GM23338 (cell line): ENCODE data around the gene IL10. TPM values are rescaled to one million over a fixed set of nuclear protein-coding genes. Genes with fewer than 3 reads are reported as not detected.

Source experiments
- ATAC-seq: fragments of 200-7000 bp; cut with Tn5 transposase; 3 replicates; pipeline ENCODE4 v1.9.1; 2020
- DNase-seq: peaks from one replicate; pipeline ENCODE4 v3.0.0-alpha.2; 2015; ENCODE audit warnings: low spot score
- H2AFZ ChIP-seq: fragments of 200-600 bp; sonication (generic); 2 replicates; pipeline ENCODE4 v1.8.0; 2016; ENCODE audit warnings: antibody characterized with exemption, mild to moderate bottlenecking, moderate library complexity
- H3F3A ChIP-seq: fragments of 200-600 bp; sonication (generic); replicated peaks from 2 replicates; pipeline ENCODE4 v1.8.0; 2017; ENCODE audit warnings: antibody characterized with exemption, mixed run types, low read depth
- H3K27ac ChIP-seq: fragments of 200-600 bp; sonication (generic); 2 replicates; pipeline ENCODE4 v1.6.1; 2016; ENCODE audit warnings: low read depth
- H3K27me3 ChIP-seq: fragments of 200-600 bp; sonication (generic); 2 replicates; pipeline ENCODE4 v1.8.0; 2016; ENCODE audit warnings: mild to moderate bottlenecking, mixed run types, moderate library complexity; ENCODE audit not compliant: insufficient read depth
- H3K36me3 ChIP-seq: fragments of 200-600 bp; sonication (generic); 2 replicates; pipeline ENCODE4 v1.8.0; 2016; ENCODE audit warnings: mild to moderate bottlenecking; ENCODE audit not compliant: insufficient read depth
- H3K4me1 ChIP-seq: fragments of 200-600 bp; sonication (generic); 2 replicates; pipeline ENCODE4 v1.8.0; 2016; ENCODE audit warnings: mild to moderate bottlenecking, moderate library complexity; ENCODE audit not compliant: insufficient read depth
- H3K4me2 ChIP-seq: fragments of 200-600 bp; sonication (generic); 2 replicates; pipeline ENCODE4 v1.7.1; 2017; ENCODE audit warnings: mixed run types
- H3K4me3 ChIP-seq: fragments of 200-600 bp; sonication (generic); 2 replicates; pipeline ENCODE4 v1.6.1; 2016; ENCODE audit warnings: mixed run types
- H3K79me2 ChIP-seq: fragments of 200-600 bp; sonication (generic); replicated peaks from 2 replicates; pipeline ENCODE4 v1.8.0; 2017; ENCODE audit warnings: mild to moderate bottlenecking; ENCODE audit not compliant: insufficient read depth
- H3K9me2 ChIP-seq: fragments of 200-600 bp; sonication (generic); 2 replicates; pipeline ENCODE4 v1.8.0; 2017; ENCODE audit not compliant: insufficient read depth
- H4K20me1 ChIP-seq: fragments of 200-600 bp; sonication (generic); replicated peaks from 2 replicates; pipeline ENCODE4 v1.8.0; 2017; ENCODE audit warnings: mild to moderate bottlenecking; ENCODE audit not compliant: insufficient read depth
- H3K27ac Mint-ChIP-seq: 2 replicates; pipeline ENCODE4 v1.8.0; 2020; ENCODE audit warnings: inconsistent platforms, mild to moderate bottlenecking, moderate library complexity, mixed read lengths
- H3K27me3 Mint-ChIP-seq: 3 replicates; pipeline ENCODE4 v1.8.0; 2022; ENCODE audit warnings: low read depth, mild to moderate bottlenecking, moderate library complexity, mixed read lengths, inconsistent platforms; ENCODE audit not compliant: insufficient read depth, poor library complexity
- H3K36me3 Mint-ChIP-seq: 3 replicates; pipeline ENCODE4 v1.8.0; 2021; ENCODE audit warnings: low read depth, mild to moderate bottlenecking, inconsistent platforms, moderate library complexity, mixed read lengths
- H3K4me1 Mint-ChIP-seq: 3 replicates; pipeline ENCODE4 v1.8.0; 2020; ENCODE audit warnings: mild to moderate bottlenecking, inconsistent platforms, mixed read lengths
- H3K4me3 Mint-ChIP-seq: 3 replicates; pipeline ENCODE4 v1.8.0; 2021; ENCODE audit warnings: moderate library complexity, mild to moderate bottlenecking, inconsistent platforms, mixed read lengths
- H3K9me3 Mint-ChIP-seq: 3 replicates; pipeline ENCODE4 v1.8.0; 2020; ENCODE audit warnings: moderate library complexity, mild to moderate bottlenecking, inconsistent platforms, mixed read lengths
- CREB1 ChIP-seq: fragments of 250-450 bp; sonication (Bioruptor Pico); IDR thresholded peaks from 2 replicates; pipeline ENCODE4 v1.5.0; 2020; ENCODE audit warnings: low read depth, mild to moderate bottlenecking, moderate library complexity
- EZH2 ChIP-seq: fragments of 200-600 bp; sonication (generic); IDR thresholded peaks from one replicate; pipeline ENCODE4 v1.8.0; 2017; ENCODE audit warnings: antibody characterized with exemption, mild to moderate bottlenecking, low read depth; ENCODE audit not compliant: unreplicated experiment
- NANOG ChIP-seq: IDR thresholded peaks from 2 replicates; pipeline ENCODE4 v1.6.1; 2016; ENCODE audit warnings: antibody characterized with exemption, borderline replicate concordance
- POLR2AphosphoS5 ChIP-seq: IDR thresholded peaks from 2 replicates; pipeline ENCODE4 v1.6.1; 2016; ENCODE audit warnings: antibody characterized with exemption, low read depth
- REST ChIP-seq: IDR thresholded peaks from one replicate; pipeline ENCODE4 v1.6.1; 2018; ENCODE audit warnings: antibody characterized with exemption; ENCODE audit not compliant: unreplicated experiment
- STAT1 ChIP-seq: IDR thresholded peaks from one replicate; pipeline ENCODE4 v1.6.1; 2016; ENCODE audit warnings: antibody characterized with exemption; ENCODE audit not compliant: unreplicated experiment
- ZNF114 ChIP-seq: fragments of 250-450 bp; sonication (Bioruptor Pico); IDR thresholded peaks from 2 replicates; pipeline ENCODE4 v1.5.0; 2020; ENCODE audit warnings: mild to moderate bottlenecking, moderate library complexity
- ZNF331 ChIP-seq: fragments of 250-450 bp; sonication (Bioruptor Pico); IDR thresholded peaks from 2 replicates; pipeline ENCODE4 v1.5.0; 2020; ENCODE audit warnings: low read depth, mild to moderate bottlenecking, moderate library complexity
- polyA plus RNA-seq: library from polyadenylated mRNA; unstranded; fragments of >200 nt; fragmentation: Nextera tagmentation; extraction: Ambion mirVana; gene quantifications from 2 replicates; pipeline ENCODE4 v1.2.1, GENCODE V29; 2016
- total RNA-seq: library from RNA; depleted of rRNA; stranded (reverse); fragments of >200 nt; shearing (Covaris generic); gene quantifications from 2 replicates; pipeline ENCODE4 v1.2.3, GENCODE V29; 2014

Gene IL10
- total and polyA plus RNA-seq, 2 experiments from 2014 or later = not detected

- no peaks in the 10 kb centered on the region for H4K20me1 ChIP-seq
- H3K4me2 ChIP-seq = no peak overlapping the region
- no peaks in the 10 kb centered on the region for H3K27me3 ChIP-seq
- H3K27ac ChIP-seq = no peak overlapping the region
- no peaks in the 10 kb centered on the region for H3F3A ChIP-seq
- H3K4me1 Mint-ChIP-seq = peaks cover 4% of the 10 kb centered on the region; the same call in 2 of the 3 replicates
- no peak overlapping the region for H3K27ac Mint-ChIP-seq
- peaks cover 3% of the 10 kb centered on the region for H3K27me3 Mint-ChIP-seq
- no peaks in the 10 kb centered on the region for H3K9me3 Mint-ChIP-seq
- H3K4me3 Mint-ChIP-seq = no peak overlapping the region
- no peak overlapping the region for H2AFZ ChIP-seq
- H3K4me3 ChIP-seq = no peak overlapping the region
- DNase-seq = no peak
- H3K36me3 Mint-ChIP-seq = no peaks in the 10 kb centered on the region
- TF ChIP-seq NANOG = no peak
- no peaks in the 10 kb centered on the region for H3K4me1 ChIP-seq
- no peaks in the 10 kb centered on the region for H3K36me3 ChIP-seq
- no peak for ATAC-seq
- H3K9me2 ChIP-seq = no peaks in the 10 kb centered on the region
- no peaks in the 10 kb centered on the region for H3K79me2 ChIP-seq
These were observed 12.2 kb upstream of the IL10 start for GRCh38 chr1:206784471-206784903.

GRCh38 chr1:206783506-206783905 is 11.2 kb upstream of the IL10 start:
- peaks cover 4% of the 10 kb centered on the region; the same call in 2 of the 3 replicates for H3K4me1 Mint-ChIP-seq
- H3K9me3 Mint-ChIP-seq = no peaks in the 10 kb centered on the region
- Histone ChIP-seq H2AFZ (no peak overlapping the region), H3K4me2 (no peak overlapping the region), H3K36me3 (no peaks in the 10 kb centered on the region), H4K20me1 (no peaks in the 10 kb centered on the region), H3K9me2 (no peaks in the 10 kb centered on the region), H3K4me1 (no peaks in the 10 kb centered on the region), H3K4me3 (no peak overlapping the region), H3K79me2 (no peaks in the 10 kb centered on the region), H3K27me3 (no peaks in the 10 kb centered on the region), H3F3A (no peaks in the 10 kb centered on the region), H3K27ac (no peak overlapping the region)
- H3K27me3 Mint-ChIP-seq = peaks cover 3% of the 10 kb centered on the region
- no peak overlapping the region for H3K27ac Mint-ChIP-seq
- DNase-seq = no peak
- ATAC-seq = no peak
- no peaks in the 10 kb centered on the region for H3K36me3 Mint-ChIP-seq
- TF ChIP-seq REST = no peak
- no peak for TF ChIP-seq STAT1
- TF ChIP-seq ZNF331 (CRISPR knock-in tag) = no peak
- TF ChIP-seq ZNF114 (CRISPR knock-in tag) = no peak
- no peak for TF ChIP-seq POLR2AphosphoS5
- TF ChIP-seq NANOG = no peak
- no peak overlapping the region for H3K4me3 Mint-ChIP-seq

- H3K4me3 ChIP-seq = no peak overlapping the region
- no peaks in the 10 kb centered on the region for H4K20me1 ChIP-seq
- no peak overlapping the region for H3K4me3 Mint-ChIP-seq
- H3K9me3 Mint-ChIP-seq = no peaks in the 10 kb centered on the region
- peaks cover 3% of the 10 kb centered on the region for H3K27me3 Mint-ChIP-seq
- no peaks in the 10 kb centered on the region for H3K79me2 ChIP-seq
- H3F3A ChIP-seq = no peaks in the 10 kb centered on the region
- H3K27ac Mint-ChIP-seq = no peak overlapping the region
- H3K4me1 ChIP-seq = no peaks in the 10 kb centered on the region
- H3K27ac ChIP-seq = no peak overlapping the region
- TF ChIP-seq NANOG = no peak
- no peak for TF ChIP-seq CREB1
- no peak for TF ChIP-seq ZNF331 (CRISPR knock-in tag)
- no peak for TF ChIP-seq EZH2
- no peak for TF ChIP-seq STAT1
- no peak for TF ChIP-seq REST
- no peak for TF ChIP-seq POLR2AphosphoS5
- H3K36me3 Mint-ChIP-seq = no peaks in the 10 kb centered on the region
- H2AFZ ChIP-seq = no peak overlapping the region
- no peaks in the 10 kb centered on the region for H3K9me2 ChIP-seq
- H3K36me3 ChIP-seq = no peaks in the 10 kb centered on the region
- H3K4me2 ChIP-seq = no peak overlapping the region
- H3K27me3 ChIP-seq = no peaks in the 10 kb centered on the region
- ATAC-seq (no peak), DNase-seq (no peak)
- peaks cover 4% of the 10 kb centered on the region; the same call in 2 of the 3 replicates for H3K4me1 Mint-ChIP-seq
These were observed 10.2 kb upstream of the IL10 start for GRCh38 chr1:206782448-206782847.
